K562 (cell line): Measurements from ENCODE around the gene TRAPPC1.

ENCODE experiments used
- ARID2 ChIP-seq: fragments of 450-650 bp; IDR thresholded peaks from 2 replicates; pipeline ENCODE4 v1.6.1; 2017; ENCODE audit warnings: antibody characterized with exemption, mild to moderate bottlenecking
- MXI1 ChIP-seq: IDR thresholded peaks from 2 replicates; pipeline ENCODE4 v1.6.1; 2011; ENCODE audit warnings: low read depth, mild to moderate bottlenecking, improper control_type of control experiment, low read length
- OTX1 ChIP-seq: fragments of 450-650 bp; formaldehyde crosslinking; IDR thresholded peaks from 2 replicates; pipeline ENCODE4 v1.4.0; 2022; ENCODE audit warnings: mild to moderate bottlenecking
- POLR2A ChIP-seq: fragments of 450-650 bp; conservative IDR thresholded peaks from 2 replicates; pipeline ENCODE4 v1.6.1; 2016
- ZNF121 ChIP-seq: sonication (generic); formaldehyde crosslinking; conservative IDR thresholded peaks from 2 replicates; pipeline ENCODE4 v1.8.0; 2022; ENCODE audit warnings: missing genetic modification reagents
- TF ChIP-seq, protein P1 (sequence below): fragments of 250-450 bp; sonication (Bioruptor Pico); IDR thresholded peaks from 2 replicates; pipeline ENCODE4 v1.5.0; 2020; ENCODE audit warnings: mild to moderate bottlenecking, borderline replicate concordance

DNA sequence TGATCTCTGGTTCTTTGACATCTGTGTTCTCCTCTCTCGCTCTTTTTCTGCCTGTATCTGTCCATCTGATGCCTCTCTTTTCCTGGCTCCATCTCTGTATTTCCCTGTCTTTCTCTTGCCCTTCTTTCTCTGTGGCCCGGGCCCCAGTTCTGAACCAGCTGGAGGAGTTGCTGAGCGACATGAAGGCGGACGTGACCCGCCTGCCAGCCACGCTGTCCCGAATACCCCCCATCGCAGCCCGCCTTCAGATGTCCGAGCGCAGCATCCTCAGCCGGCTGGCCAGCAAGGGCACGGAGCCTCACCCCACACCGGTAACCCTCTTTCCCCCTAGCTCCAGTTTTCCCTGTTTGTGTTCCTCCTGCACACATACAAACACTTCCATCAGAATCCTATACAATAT, 21.5 kb downstream of the TRAPPC1 start:
- TF ChIP-seq OTX1 (CRISPR knock-in tag), result no peak
- TF ChIP-seq MXI1, result no peak
- no peak for TF ChIP-seq POLR2A
- no peak for TF ChIP-seq ZNF121 (CRISPR knock-in tag)
- TF ChIP-seq ARID2, result no peak
- TF ChIP-seq, protein P1, sequence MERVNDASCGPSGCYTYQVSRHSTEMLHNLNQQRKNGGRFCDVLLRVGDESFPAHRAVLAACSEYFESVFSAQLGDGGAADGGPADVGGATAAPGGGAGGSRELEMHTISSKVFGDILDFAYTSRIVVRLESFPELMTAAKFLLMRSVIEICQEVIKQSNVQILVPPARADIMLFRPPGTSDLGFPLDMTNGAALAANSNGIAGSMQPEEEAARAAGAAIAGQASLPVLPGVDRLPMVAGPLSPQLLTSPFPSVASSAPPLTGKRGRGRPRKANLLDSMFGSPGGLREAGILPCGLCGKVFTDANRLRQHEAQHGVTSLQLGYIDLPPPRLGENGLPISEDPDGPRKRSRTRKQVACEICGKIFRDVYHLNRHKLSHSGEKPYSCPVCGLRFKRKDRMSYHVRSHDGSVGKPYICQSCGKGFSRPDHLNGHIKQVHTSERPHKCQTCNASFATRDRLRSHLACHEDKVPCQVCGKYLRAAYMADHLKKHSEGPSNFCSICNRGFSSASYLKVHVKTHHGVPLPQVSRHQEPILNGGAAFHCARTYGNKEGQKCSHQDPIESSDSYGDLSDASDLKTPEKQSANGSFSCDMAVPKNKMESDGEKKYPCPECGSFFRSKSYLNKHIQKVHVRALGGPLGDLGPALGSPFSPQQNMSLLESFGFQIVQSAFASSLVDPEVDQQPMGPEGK, result no peak
